GM12891 (cell line): ENCODE measurements around the gene WDR31.

Experiments used
- PAX5 ChIP-seq: IDR thresholded peaks from 2 replicates; pipeline ENCODE4 v1.6.1; 2011; ENCODE audit warnings: low read length, moderate library complexity, mild to moderate bottlenecking; ENCODE audit not compliant: insufficient read depth, severe bottlenecking
- POLR2A ChIP-seq: IDR thresholded peaks from 2 replicates; pipeline ENCODE4 v1.6.1; 2011; ENCODE audit warnings: low read depth, low read length, control low read depth
- SPI1 ChIP-seq: IDR thresholded peaks from 2 replicates; pipeline ENCODE4 v1.6.1; 2011; ENCODE audit warnings: low read depth, low read length, control low read depth
- TAF1 ChIP-seq: IDR thresholded peaks from 2 replicates; pipeline ENCODE4 v1.6.1; 2011; ENCODE audit warnings: low read depth, low read length, control low read depth

- TF ChIP-seq POLR2A (no peak), PAX5 (no peak), SPI1 (no peak), TAF1 (no peak)
Observed at GRCh38 chr9:113350107-113350661, 10.1 kb upstream of the WDR31 start.
